Activated CD8-positive, alpha-beta memory T cell treated with anti-CD3 and anti-CD28 coated beads for 4 hours (primary cell): ENCODE results near the gene TCIRG1.

Source experiments
- DNase-seq, 2 donors: peaks; one replicate each; pipeline ENCODE4 v3.0.0-alpha.2; 2020; ENCODE audit warnings: low read depth in 2 of 2

The TCIRG1 gene

DNA sequence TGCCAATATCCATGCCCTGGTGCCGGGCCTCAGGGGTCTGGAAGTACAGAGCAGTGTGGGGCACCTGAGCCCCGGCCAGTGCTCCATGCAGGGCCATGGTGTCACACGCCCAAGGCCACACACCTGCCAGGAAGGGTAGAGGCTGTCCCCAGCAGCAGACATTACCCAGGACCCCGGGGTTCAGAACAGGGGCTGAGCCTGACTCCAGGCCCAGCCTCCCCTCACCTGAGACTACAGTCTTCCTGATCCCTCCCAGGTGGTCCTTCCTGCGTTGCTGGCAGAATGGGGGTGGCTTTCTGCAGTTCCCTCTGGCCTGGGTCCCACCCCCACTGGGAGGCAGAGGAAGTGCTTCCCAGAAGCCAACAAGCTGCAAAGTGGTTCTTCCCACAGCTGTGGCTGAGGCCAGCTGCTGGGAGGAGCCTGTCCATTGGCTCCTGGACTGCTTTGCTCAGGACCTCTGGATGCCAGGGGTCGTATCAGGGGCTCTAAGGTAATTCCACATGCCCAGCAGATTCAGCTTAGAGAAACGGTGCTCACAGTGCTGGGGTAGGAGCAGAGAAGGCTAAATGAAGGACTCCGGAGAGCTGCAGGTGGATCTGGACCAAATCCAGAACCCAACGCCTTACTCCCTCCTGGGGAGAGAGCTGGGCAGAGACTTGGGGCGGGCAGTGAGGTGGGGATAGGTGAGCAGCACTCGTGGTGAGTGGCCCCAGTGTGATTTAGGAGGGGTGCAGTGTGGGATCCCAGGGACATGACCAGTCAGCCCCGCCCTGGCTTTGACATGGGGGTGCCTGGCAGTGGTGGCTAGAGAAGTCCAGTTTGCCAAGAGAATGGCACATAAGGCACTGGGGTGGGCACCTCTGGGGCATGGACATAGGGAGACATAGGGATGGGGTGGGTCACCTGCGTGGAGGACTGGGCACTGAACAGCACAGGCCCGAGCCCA is 12.6 kb downstream of the TCIRG1 start:
- DNase-seq = no peak

DNA sequence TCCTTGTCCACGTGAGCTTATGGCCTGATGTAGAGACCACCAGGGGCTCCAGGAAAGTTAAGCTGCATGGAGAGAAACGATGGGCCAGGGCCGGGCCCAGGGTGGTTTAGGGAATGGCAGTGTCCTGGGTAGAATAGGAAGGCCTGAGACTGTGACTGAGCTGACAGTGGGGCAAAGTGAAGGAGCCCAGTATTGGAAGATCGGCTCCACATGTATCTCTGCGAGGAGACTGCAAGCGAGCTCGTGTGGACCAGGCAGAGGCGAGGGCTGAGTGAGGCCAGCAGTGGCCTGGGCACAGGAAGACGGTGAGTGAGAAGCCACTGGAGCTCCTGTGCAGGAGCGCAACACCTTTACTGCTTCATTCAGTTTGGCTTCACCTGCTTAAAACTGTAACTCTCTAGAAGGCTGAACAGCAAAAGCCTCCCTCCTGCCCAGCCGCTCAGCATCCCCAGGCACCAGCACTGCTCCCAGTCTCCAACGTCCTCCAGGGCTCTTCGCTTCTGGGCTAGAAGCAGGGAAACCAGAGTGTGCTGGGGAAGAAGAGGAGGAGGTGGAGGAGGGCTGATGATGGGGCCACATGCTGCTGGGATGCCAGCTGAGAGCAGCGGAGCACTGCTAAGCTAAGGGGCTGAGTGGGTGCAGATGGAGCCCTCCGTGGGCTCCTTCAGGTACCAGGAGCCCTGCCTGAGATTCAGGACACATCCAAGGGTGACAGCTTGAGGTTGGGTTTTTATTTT is 13.5 kb downstream of the TCIRG1 start:
- DNase-seq = no peak

DNA sequence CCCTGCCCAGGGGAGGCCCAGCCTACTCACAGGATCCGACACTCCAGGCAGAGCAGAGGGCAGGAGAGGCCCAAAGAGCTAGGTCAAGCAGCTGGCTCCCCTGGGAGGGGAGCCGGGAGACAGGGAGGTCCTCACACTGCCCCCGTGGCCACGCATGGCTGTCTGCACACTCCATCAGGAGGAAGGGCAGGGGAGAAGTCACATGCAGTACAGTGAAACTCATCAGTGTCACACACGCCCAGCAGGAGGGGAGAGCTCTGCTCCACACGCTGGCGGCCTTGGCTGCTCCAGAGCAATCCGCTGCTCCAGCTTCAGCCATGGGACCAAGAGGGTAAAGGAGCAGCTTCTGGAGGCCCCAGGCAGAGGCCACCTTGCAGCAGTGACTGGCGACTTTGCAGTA is 14.3 kb downstream of the TCIRG1 start:
- DNase-seq = no peak

DNA sequence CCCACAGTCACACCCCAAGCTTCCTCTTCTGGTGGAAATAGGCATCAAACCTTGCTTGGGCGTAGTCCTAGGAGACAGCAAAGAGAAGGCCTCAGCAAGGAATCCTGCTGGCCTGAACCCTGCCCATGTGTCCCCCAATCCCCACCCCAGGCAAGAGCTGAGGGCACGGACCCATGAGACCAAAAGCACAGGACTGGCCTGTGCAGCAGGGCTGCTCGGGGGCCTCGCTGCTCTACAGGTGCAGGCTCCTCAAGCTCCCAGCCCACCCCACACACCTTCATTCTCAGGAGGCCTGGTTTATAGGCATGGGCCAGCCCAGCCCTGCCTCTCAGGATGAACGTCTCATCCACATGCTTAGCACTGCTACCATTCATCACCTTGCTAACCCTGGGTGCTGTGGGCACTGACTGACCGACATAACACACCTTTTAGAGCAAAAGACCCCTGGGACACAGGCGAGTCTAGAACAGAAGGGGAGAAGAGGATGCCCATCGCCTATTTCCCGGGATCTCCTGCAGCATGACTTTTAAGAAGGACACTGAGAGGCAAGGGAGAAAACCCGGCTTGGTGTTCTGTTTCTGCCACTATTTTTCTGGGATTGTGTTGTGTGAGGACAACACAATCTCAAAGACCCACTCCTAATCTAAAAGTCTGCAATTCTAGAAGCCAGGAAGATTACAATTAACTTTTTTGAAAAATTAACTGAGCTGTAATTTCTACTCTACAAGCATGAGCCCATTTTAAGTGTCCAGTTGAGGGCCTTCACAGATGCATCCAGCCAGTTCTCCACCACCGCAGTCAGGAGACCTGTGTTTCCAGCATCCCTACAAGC is 15.4 kb downstream of the TCIRG1 start:
- DNase-seq = no peak

DNA sequence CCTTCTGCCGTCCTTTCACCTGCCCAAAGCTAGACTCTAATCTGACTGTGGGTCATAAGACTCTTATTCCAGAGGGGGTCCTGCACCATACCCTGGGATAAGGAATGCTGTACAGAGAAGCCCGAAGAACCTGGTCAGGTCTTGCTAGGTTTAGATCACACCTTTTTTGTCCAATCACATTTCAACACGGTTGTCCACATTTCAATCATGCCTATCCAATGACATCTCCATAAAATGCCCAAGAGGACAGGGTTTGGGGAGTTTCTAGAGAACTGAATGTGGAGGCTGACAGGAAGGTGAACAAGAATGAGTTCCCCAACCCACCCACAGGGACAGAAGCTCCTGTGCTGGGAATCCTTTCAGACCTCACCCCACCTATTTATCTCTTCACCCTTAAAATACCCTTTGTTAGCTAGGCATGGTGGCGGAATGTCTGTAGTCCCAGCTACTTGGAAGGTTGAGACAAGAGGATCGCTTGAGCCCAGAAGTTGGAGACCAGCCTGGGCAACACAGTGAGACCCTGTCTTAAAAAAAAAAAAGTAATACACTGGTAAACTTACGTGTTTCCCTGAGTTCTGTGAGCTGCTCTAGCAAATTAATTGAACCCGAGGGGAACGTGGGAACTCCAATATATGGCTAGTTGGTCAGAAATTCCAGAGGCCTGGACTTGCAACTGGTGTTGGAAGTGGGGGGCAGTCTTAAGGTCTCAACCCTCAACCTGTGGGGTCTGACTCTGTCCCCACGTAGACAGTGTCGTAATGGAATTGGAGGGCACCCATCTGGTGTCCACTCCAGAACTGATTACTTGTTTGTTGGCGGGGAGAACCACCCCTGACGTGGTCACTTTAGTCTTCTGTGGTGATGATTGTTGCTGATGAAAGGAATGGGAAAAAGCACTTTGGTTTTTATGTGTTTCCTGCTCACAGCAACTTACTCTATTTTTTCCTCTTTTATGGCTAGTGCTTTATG is 17.8 kb downstream of the TCIRG1 start:
- DNase-seq = no peak

DNA sequence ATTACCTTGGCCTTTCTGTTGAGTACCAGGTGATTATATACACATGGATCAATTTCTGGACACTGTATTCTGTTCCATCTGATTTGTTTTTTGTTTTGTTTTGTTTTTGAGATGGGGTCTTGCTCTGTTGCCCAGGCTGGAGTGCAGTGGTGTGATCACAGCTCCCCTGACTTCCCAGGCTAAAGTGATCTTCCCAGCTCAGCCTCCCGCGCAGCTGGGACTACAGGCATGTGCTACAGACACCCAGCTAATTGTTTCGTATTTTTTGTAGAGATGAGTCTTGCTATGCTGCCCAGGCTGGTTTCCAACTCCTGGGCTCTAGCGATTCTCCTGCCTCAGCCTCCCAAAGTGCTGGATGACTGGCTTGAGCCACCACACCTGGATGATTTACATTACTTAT is 19.0 kb downstream of the TCIRG1 start:
- DNase-seq = no peak

DNA sequence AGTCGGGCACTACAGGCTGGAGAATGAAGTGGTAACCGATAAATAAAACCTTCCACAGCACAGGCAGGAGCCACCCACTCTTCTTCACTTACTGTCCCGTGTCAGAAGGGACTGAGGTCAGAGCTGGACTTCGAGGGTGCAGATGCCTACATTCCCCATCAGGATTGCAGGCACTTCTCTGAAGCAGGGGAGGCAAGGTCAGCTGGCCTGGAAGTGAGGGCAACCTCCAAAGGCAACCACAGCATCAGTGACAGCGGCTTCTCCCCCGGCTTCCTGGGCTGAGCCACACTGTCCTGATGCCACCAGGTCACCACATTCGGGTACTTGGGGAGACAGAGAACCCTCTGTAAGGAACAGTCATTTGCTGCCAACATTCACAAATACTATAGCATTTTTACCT is 22.7 kb downstream of the TCIRG1 start:
- DNase-seq = no peak

DNA sequence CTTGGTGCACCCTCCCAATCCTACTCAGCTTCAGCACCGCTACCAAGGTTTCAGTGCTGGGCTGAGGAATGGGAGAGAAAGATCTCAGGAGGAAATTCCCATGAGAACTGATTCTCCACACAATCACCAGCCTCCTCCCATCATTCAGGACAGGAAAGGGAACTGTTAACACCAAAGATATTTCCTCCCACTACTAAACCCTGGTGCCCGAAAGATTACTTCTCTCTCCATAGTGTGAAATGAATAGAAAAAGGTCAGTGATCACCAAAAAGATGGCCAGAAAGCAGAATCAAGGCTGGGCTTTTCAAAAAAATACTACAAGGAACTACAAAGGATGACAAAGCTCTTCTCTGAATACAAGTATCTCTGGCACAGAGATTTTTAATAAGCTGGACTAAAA is 26.1 kb downstream of the TCIRG1 start:
- DNase-seq = no peak

DNA sequence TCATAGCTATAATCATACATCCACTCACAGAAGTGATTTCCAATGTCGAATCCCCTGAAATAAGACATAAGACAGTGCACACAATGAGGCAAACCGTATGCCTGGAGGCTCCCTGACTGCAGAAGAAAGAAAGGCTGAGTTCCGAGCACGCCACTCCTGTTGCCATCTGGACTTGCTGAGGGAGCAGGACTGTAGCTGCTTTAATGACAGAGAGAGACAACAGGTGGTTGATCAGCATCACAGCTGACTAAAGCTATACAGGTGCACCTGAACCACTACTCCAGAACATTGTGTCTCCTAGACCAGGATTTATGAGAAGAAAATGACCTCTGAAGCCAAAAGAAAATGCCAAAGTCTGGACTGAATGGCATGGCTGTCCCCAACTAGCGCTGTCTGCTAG is 27.0 kb downstream of the TCIRG1 start:
- no peak for DNase-seq

DNA sequence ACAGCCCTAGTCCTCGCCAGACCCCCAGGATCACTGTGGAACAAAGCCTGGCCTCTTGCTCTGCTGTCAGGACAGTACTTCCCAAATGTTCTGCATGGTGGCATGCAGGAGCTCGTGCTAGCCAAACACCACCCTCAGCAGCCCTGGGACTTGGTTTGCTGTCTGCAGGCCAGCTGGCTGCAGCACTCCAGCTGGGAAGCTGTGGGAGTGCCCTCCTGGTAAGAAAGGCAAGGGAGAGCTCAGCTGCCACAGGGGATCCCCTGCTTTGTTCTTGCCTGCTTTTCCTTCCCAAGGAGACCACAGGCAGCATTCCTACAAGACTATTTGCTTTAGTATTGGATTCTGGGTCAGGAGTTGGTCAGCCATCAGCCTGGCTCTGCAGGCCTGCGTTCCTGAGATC is 27.9 kb downstream of the TCIRG1 start:
- DNase-seq = no peak

DNA sequence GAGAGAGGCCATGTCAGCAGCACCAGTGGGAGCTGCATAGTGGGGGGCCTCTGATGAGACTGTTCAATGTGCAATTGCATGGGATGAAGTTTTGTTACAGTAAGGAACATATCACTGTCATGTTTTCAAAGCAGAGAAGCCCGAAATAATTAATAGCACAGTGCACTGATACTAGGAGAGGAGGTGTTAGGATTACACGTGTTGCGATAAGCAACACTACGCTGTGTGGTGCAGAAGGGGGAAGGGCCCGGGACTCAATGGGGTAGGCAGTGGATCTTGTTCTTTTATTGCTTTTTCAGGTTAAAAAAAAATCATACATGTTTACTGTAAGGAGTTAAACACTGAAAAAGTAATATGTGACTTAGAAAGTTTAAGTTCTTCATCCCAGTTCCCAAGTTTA is 29.2 kb downstream of the TCIRG1 start:
- no peak for DNase-seq

DNA sequence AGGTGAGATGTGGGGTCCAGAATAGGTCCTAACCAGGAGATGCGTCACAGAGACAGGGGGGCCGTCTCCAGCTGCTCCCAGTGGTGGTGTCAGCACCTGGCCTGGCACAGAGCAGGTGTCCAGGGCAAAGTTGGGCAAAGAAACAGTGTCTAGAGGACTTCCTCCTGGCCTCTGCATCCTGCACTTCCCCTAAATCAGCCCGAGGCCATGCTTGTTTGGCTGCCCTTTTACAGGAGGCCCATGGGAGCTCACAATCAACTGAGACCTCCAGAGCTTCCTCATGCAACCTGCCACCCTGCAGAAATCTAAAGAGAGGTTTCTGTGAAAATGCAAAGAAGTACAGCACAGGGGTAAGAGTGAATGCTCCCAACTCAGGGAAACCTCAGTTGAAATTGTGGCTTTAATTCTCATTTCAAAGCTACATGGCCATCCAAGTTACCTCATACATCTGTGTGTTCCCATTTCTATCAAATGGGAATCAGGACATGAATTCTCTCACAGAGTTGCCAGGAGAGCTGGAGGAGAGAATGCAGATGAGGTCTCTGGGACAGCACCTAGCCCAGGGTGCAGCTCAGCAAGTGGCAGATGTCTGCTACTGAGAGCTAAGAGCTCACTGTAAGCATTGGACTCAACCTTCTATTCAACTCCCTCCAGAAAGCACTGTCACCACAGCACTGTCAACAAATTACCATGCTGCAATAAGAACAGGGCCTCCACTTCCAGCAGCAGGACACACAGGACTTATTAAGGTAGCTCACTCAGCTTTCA is 32.6 kb downstream of the TCIRG1 start:
- no peak for DNase-seq

DNA sequence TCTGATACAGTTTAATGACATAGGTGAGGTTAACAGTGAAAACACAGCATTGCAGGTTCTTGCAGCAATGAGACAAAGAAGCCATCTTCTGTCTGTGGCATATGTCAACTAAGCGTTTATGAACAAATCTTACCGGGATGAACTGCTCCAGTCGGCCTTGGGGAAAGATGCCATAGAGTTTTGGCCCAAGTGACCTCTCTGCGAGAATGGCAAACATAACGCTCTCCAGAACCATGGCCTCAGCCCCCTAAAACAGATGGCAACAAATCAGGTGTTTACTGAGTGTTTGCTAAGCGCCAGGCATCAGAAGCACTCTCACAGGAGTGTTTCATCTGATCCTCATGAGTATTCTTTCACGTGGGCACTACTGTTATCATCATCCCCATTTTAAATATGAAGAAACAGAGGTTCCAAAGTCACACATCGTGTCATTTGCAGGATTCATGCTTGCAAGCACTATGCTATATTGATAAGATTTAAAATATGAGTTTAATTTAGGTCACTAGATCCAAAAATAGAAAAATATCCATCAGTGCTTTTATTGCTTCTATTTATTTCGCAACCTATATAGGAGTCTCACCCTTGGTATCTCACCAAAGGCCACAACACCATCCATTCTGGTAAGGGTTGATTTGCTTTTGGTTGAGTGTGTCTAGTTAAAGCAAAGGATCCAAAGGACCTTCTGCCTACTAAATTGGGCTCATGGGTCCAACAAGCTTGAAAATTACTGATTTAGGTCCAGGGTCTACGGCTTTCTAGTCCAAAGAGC is 35.9 kb downstream of the TCIRG1 start:
- no peak for DNase-seq

DNA sequence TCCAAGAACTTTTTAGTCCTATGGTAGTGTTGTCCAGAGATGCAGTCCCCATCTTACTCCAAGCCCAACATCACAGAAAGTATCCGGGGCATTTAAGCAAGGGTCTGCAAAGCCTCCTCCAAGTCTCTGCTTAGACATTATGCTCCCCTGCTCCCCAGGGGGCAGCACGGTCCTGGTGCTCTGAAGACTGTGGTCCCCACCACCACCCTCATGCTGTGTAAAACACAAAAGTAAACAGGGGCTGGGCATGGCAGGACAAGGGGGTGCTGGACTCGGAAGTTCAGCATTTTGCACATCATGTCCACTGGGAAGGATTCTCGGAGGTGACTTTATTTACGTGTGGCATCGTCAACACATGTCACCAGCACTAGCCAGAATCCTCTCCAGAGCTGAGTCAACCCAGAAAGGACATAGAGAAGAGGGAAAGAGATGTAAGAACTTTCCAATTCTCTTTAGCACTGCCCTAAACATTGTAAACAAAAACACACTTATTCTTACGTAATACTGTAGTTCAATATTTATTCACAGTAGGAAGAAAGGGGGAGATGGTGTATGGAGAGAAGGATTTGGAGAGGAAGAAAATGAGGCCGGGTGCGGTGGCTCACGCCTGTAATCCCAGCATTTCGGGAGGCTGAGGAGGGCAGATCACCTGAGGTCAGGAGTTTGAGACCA is 37.7 kb downstream of the TCIRG1 start:
- no peak for DNase-seq

DNA sequence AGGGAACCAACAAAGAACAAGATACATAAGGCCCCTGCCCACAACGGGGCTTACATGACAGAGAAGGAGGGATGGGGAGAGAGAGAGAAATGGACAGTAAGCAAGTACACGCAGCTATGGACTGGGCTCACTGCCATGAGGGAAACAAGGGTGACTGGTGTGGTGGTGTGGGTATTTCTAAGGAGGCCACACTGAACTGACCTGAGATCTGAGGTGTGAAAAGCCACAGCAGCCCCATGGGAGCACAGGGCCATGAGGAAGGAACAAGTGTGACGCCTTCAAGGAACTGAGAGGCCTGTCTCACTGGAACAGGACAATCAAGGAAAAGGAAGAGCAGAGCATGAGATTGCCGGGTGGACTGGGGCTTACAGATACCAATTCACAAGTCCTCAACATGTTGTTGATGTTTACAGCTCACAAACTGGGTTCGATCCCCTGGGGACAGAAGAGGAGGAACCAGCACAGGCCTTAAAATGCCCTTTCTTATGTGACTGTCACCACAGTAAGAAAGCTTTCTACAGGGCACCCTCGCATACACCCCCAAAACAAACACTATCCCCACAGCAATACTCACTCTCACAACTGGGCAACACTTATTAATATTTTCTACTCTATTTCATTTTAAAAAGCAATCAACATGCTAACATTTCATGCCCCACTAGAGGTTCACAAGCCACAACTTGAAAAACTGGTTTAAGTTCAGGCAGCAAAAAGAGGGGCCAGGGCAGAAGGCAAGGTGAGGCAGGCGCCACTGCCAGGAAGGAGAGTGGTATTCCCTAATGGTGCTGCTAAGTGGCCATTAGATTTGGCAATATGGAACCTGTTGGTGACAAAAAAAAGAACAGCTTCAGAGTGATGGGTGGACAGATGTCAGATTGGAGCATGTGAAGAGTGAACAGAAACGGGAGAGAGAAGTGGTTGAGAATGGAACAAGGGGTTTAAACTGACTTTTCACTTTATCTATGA is 39.1 kb downstream of the TCIRG1 start:
- no peak for DNase-seq

DNA sequence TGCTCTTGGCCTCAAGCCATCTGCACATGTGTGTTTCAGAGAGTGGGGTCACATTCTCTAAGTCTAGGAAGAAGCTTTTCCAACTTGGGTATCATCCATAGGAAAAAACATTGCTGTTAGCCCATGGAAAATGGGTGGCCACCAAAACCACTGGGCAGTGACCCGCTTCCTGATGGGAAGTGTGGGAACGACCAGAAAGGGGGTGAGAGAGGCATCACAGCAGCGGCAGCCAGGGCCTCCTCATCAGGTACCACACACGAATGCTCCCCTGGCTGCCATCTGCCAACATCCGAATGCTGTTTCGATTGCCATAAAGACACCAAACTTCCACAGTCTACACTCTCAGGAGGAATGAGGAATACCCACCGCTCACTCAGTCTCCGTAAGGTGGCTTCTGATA is 42.0 kb downstream of the TCIRG1 start:
- DNase-seq = no peak

DNA sequence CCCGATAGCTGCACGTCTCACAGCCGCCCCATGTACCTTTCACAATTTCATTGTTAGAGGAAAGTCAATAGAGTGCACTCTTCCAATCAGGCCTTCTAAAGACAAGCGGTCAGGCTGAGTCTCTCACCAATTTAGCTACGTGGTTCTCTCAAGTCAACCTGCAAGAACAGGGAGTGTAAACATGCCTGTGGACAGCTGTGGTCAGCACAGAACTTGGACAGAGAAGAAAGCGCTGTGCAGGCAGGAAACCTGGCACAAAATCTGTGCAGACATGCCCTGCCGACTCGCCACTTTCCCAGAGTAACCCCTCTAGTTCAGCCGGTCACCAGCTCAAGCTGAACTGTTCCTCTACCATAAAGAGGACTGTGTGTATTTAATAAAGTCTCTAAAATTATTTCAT is 42.9 kb downstream of the TCIRG1 start:
- no peak for DNase-seq

DNA sequence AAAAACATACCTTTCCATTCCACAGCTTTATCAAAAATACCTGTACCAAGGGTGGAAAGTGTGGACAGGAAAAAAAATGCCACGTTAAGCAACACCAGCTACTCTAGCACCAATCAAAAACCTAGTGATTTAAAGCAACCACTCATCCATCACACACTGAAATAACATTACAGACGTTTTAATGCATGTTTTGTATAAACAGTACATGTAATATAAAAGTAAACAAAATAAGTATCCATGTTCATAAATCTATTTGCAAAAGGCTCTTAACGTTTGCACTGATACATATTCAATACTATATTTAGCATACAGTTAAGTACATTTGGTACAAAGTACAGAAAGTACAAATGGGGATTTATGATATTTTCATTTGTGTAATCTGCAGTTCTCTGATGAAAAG is 43.7 kb downstream of the TCIRG1 start:
- no peak for DNase-seq
